Suprapubic skin (tissue), 3 donors: Measurements from ENCODE around the gene HOXA9.

ENCODE experiments used
- POLR2AphosphoS5 ChIP-seq, 3 donors: sonication (generic); formaldehyde crosslinking; IDR thresholded peaks; one replicate each; pipeline ENCODE4 v1.6.1; 2017; ENCODE audit warnings: antibody characterized with exemption in 3 of 3
- TF ChIP-seq, protein P1 (sequence below), 2 donors: fragments of 200-600 bp in 1 of 2; fragments of 450-650 bp in 1 of 2; sonication (generic) in 1 of 2; IDR thresholded peaks; one replicate each; pipeline ENCODE4 v1.5.1; 2016 to 2019; ENCODE audit warnings: antibody characterized with exemption in 2 of 2, mild to moderate bottlenecking in 1 of 2, moderate library complexity in 1 of 2

DNA sequence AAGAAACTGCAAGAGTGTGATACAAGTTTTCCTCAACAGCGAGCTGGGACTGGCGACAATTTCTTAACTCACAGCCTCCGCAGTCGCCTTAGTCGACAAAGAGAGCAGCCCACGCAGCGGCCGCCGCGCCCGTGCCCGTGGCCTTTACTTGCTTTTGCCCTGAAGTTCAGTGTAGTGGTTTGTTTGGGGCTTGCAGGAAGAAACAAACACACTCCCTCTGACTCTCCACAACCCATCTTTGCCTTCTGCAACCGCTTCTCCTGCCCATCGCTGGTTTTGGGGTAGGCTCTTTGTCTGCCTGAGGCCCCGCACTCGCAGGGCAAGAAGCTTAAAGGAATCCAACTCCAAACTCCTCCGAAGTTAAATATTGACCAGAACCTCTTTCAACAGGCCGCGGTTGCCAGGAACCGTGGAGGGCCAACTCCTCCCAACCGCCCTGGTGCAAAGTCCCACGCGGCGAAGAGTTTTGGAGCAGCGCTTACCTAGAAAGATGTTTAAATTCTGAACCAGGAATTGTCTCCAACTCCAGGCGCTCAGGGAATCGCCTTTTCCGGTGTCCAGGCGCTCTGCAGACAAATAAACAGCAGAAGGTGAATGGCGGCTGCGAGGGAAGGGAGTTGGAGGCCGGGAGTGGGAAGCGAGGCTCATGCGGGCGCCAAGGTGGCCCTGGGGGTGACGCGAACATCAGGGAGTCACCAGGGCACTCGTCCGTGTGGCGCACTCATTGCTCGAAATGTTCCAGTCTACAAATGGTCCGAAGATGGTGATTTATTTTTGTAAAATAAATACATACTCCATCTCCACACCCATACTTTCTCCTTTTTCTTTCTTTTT lies 43.0 kb downstream of the HOXA9 start:
- TF ChIP-seq POLR2AphosphoS5 (IDR thresholded peaks at IDR 0.05): no peak
- TF ChIP-seq, protein P1, sequence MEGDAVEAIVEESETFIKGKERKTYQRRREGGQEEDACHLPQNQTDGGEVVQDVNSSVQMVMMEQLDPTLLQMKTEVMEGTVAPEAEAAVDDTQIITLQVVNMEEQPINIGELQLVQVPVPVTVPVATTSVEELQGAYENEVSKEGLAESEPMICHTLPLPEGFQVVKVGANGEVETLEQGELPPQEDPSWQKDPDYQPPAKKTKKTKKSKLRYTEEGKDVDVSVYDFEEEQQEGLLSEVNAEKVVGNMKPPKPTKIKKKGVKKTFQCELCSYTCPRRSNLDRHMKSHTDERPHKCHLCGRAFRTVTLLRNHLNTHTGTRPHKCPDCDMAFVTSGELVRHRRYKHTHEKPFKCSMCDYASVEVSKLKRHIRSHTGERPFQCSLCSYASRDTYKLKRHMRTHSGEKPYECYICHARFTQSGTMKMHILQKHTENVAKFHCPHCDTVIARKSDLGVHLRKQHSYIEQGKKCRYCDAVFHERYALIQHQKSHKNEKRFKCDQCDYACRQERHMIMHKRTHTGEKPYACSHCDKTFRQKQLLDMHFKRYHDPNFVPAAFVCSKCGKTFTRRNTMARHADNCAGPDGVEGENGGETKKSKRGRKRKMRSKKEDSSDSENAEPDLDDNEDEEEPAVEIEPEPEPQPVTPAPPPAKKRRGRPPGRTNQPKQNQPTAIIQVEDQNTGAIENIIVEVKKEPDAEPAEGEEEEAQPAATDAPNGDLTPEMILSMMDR (IDR thresholded peaks at IDR 0.05): no peak
